A549 (cell line): ENCODE data around the gene RBBP5. TPM values are rescaled to one million over a fixed set of nuclear protein-coding genes. Genes with fewer than 3 reads are reported as not detected.

Experiments
- ATAC-seq, 2 experiments: fragments of 200-7000 bp in 1 of 2; fragments of >200 bp in 1 of 2; cut with Nextera tagmentation in 1 of 2; cut with Tn5 transposase in 1 of 2; 3 replicates each; pipeline versions ENCODE4 v1.8.0 to v1.9.1; 2018 to 2020; ENCODE audit warnings: mild to moderate bottlenecking in 1 of 2, moderate library complexity in 1 of 2
- CTCF ChIA-PET: fragments of 300-600 bp; sonication (Branson Sonifier 250); formaldehyde crosslinking; extraction: SDS; loops from one replicate; lab custom pipeline; 2021; ENCODE audit warnings: antibody characterized with exemption, inconsistent platforms; lab: Yijun Ruan, JAX
- POLR2A ChIA-PET: fragments of 350-600 bp; formaldehyde crosslinking; extraction: SDS; loops from one replicate; lab custom pipeline; 2021; ENCODE audit warnings: antibody characterized with exemption, inconsistent platforms; lab: Yijun Ruan, JAX
- DNase-seq, 2 experiments: peaks; one replicate each; pipeline versions ENCODE4 v3.0.0 to v3.0.0-alpha.2; 2011 to 2016; ENCODE audit warnings: low read depth in 1 of 2, low spot score in 1 of 2
- FAIRE-seq: peaks from 2 replicates; lab custom pipeline; 2011; peaks lifted over from hg19 to GRCh38; lab: Jason Lieb, UNC
- H3K27ac ChIP-seq, 2 experiments: fragments of >200 bp; sonication (Bioruptor Twin); formaldehyde crosslinking; 3 replicates each; pipeline ENCODE4 v1.5.1; 2016 to 2017
- H3K4me1 ChIP-seq: fragments of >200 bp; sonication (Bioruptor Twin); formaldehyde crosslinking; 3 replicates; pipeline ENCODE4 v1.6.1; 2016
- H3K4me2 ChIP-seq: fragments of >200 bp; sonication (Bioruptor Twin); formaldehyde crosslinking; 3 replicates; pipeline ENCODE4 v1.6.1; 2016
- H3K4me3 ChIP-seq: fragments of >200 bp; sonication (Bioruptor Twin); formaldehyde crosslinking; 3 replicates; pipeline ENCODE4 v1.5.1; 2016
- H3K9me3 ChIP-seq: fragments of >200 bp; sonication (Bioruptor Twin); formaldehyde crosslinking; 3 replicates; pipeline ENCODE4 v1.6.1; 2016
- BCL3 ChIP-seq: fragments of >200 bp; sonication (Bioruptor Twin); formaldehyde crosslinking; IDR thresholded peaks from 3 replicates; pipeline ENCODE4 v1.6.1; 2016
- E2F6 ChIP-seq: IDR thresholded peaks from 2 replicates; pipeline ENCODE4 v1.6.1; 2012; ENCODE audit warnings: low read depth, borderline replicate concordance
- EHMT2 ChIP-seq: fragments of 200-600 bp; sonication (generic); IDR thresholded peaks from 2 replicates; pipeline ENCODE4 v1.6.1; 2016; ENCODE audit warnings: antibody characterized with exemption, low read depth, mild to moderate bottlenecking, moderate library complexity
- EP300 ChIP-seq, 2 experiments: fragments of >200 bp; sonication (Bioruptor Twin); formaldehyde crosslinking; IDR thresholded peaks; 2 replicates in 1 of 2; 3 replicates in 1 of 2; pipeline ENCODE4 v1.6.1; 2016 to 2017
- HEYL ChIP-seq: fragments of 250-450 bp; sonication (Bioruptor Pico); IDR thresholded peaks from 2 replicates; pipeline ENCODE4 v1.8.0; 2021; ENCODE audit warnings: mild to moderate bottlenecking, moderate library complexity
- HMGXB4 ChIP-seq: fragments of 250-450 bp; sonication (Bioruptor Pico); IDR thresholded peaks from 2 replicates; pipeline ENCODE4 v1.5.0; 2021; ENCODE audit warnings: mild to moderate bottlenecking, moderate library complexity, borderline replicate concordance
- HOXB5 ChIP-seq: fragments of 250-450 bp; sonication (Bioruptor Pico); IDR thresholded peaks from 2 replicates; pipeline ENCODE4 v1.5.0; 2020; ENCODE audit warnings: mild to moderate bottlenecking, moderate library complexity
- KDM1A ChIP-seq: fragments of 200-600 bp; sonication (generic); IDR thresholded peaks from 2 replicates; pipeline ENCODE4 v1.6.1; 2016; ENCODE audit warnings: low read depth, mild to moderate bottlenecking
- KDM5A ChIP-seq: fragments of 200-600 bp; sonication (generic); IDR thresholded peaks from 2 replicates; pipeline ENCODE4 v1.6.1; 2016; ENCODE audit warnings: antibody characterized with exemption, mild to moderate bottlenecking
- MAX ChIP-seq: IDR thresholded peaks from 2 replicates; pipeline ENCODE4 v1.6.1; 2012
- MYC ChIP-seq: IDR thresholded peaks from 2 replicates; pipeline ENCODE4 v1.6.1; 2012; ENCODE audit warnings: mild to moderate bottlenecking, inconsistent platforms, low read length, improper control_type of control experiment, borderline replicate concordance
- NPAS2 ChIP-seq: fragments of 250-450 bp; sonication (Bioruptor Pico); IDR thresholded peaks from 2 replicates; pipeline ENCODE4 v1.8.0; 2022; ENCODE audit warnings: mild to moderate bottlenecking, moderate library complexity, borderline replicate concordance
- PBX3 ChIP-seq: IDR thresholded peaks from 2 replicates; pipeline ENCODE4 v1.6.1; 2012
- PHF8 ChIP-seq: fragments of 200-600 bp; sonication (generic); IDR thresholded peaks from 2 replicates; pipeline ENCODE4 v1.6.1; 2016; ENCODE audit warnings: low read depth, mild to moderate bottlenecking, antibody characterized with exemption, moderate library complexity, borderline replicate concordance
- POLR2AphosphoS2 ChIP-seq: conservative IDR thresholded peaks from 2 replicates; pipeline ENCODE4 v1.6.1; 2012; ENCODE audit warnings: low read length, improper control_type of control experiment, inconsistent platforms
- RARB ChIP-seq: fragments of 250-450 bp; sonication (Bioruptor Pico); IDR thresholded peaks from 2 replicates; pipeline ENCODE4 v1.8.0; 2021; ENCODE audit warnings: mild to moderate bottlenecking, moderate library complexity
- RCOR1 ChIP-seq: fragments of 150-350 bp; IDR thresholded peaks from 2 replicates; pipeline ENCODE4 v1.6.1; 2014; ENCODE audit warnings: antibody characterized with exemption, low read length, low read depth
- RFX5 ChIP-seq: fragments of 450-650 bp; IDR thresholded peaks from 2 replicates; pipeline ENCODE4 v1.7.1; 2014; ENCODE audit warnings: antibody characterized with exemption, mild to moderate bottlenecking, moderate library complexity
- SMC3 ChIP-seq: fragments of >200 bp; sonication (Bioruptor Twin); formaldehyde crosslinking; IDR thresholded peaks from 3 replicates; pipeline ENCODE4 v1.6.1; 2018; ENCODE audit warnings: inconsistent platforms
- USF2 ChIP-seq: fragments of 450-650 bp; IDR thresholded peaks from 2 replicates; pipeline ENCODE4 v1.6.1; 2014; ENCODE audit warnings: antibody characterized with exemption
- ZFP36 ChIP-seq: fragments of 450-650 bp; IDR thresholded peaks from 2 replicates; pipeline ENCODE4 v1.6.1; 2014; ENCODE audit warnings: borderline replicate concordance; ENCODE audit not compliant: partially characterized antibody
- ZNF302 ChIP-seq: fragments of 250-450 bp; sonication (Bioruptor Pico); IDR thresholded peaks from 2 replicates; pipeline ENCODE4 v1.9.0; 2021; ENCODE audit warnings: inconsistent platforms, mild to moderate bottlenecking, moderate library complexity
- WGBS: methylation state at CpG from one replicate; pipeline ENCODE4 v1.1.6; 2017; ENCODE audit errors: missing lambda C conversion rate; 5-methylcytosine and 5-hydroxymethylcytosine counted together
- polyA plus RNA-seq, 4 experiments: library from polyadenylated mRNA; depleted of rRNA in 3 of 4; stranded (reverse); fragments of >200 nt; fragmentation: RNase III in 1 of 4; extraction: RNeasy Plus Mini Kit Qiagen cat#74134 plus additional on column Dnase treatment in 1 of 4; gene quantifications; 2 replicates in 3 of 4; 3 replicates in 1 of 4; pipeline ENCODE4 v1.2.3, GENCODE V29; 2011 to 2017

The RBBP5 gene
- polyA plus RNA-seq, 2 of the 4 experiments (the other 2 are of a cell fraction) = 15.9 to 21.8 TPM

- FAIRE-seq (no peak), DNase-seq (no peak), ATAC-seq (no peak)
- H3K27ac ChIP-seq = no peak overlapping the region
- no peak overlapping the region for H3K4me2 ChIP-seq
- TF ChIP-seq PHF8 (no peak), PBX3 (no peak), KDM5A (no peak), RCOR1 (no peak), RFX5 (no peak), EHMT2 (no peak), KDM1A (no peak), BCL3 (no peak), RARB (no peak), HOXB5 (no peak), MYC (no peak), MAX (no peak), E2F6 (no peak), SMC3 (no peak), ZNF302 (CRISPR knock-in tag) (no peak)
- peaks cover 17% of the 10 kb centered on the region for H3K4me1 ChIP-seq
- H3K4me3 ChIP-seq = no peak overlapping the region
- 75% methylated on average over 1 of the region's 1 CpG for WGBS
- no peaks in the 10 kb centered on the region for H3K9me3 ChIP-seq
- ChIA-PET POLR2A (no interaction called here), CTCF (interaction anchor here (0.6 to 1.3 kb wide), 3 partner anchors 8 to 179 kb away, joined by 3 read pairs; no protein-coding TSS in a partner anchor)
These were observed 46.5 kb upstream of the RBBP5 start for GRCh38 chr1:205168291-205168690.

- ChIA-PET POLR2A (no interaction called here), CTCF (interaction anchor here (1.2 to 3.9 kb wide), 4 partner anchors 11 to 40 kb away, joined by 4 to 17 read pairs (median 4); no protein-coding TSS in a partner anchor)
- no peak for DNase-seq
- H3K27ac ChIP-seq = no peak overlapping the region
- H3K4me3 ChIP-seq = no peak overlapping the region
- ATAC-seq = no peak
- 85% methylated on average over 1 of the region's 1 CpG for WGBS
- H3K4me2 ChIP-seq = no peak overlapping the region
- no peaks in the 10 kb centered on the region for H3K9me3 ChIP-seq
- H3K4me1 ChIP-seq = no peaks in the 10 kb centered on the region
- no peak for FAIRE-seq
- TF ChIP-seq E2F6 (no peak), POLR2AphosphoS2 (no peak), RARB (no peak), ZFP36 (no peak), USF2 (no peak), HMGXB4 (CRISPR knock-in tag) (no peak), EP300 (IDR thresholded peaks at IDR 0.05) (no peak), HEYL (CRISPR knock-in tag) (no peak), NPAS2 (no peak)
- TF ChIP-seq, all 56 proteins: peak for 0
These were observed 40.5 kb upstream of the RBBP5 start for GRCh38 chr1:205162301-205162700.
